MM.1S (cell line): ENCODE results near the gene VEGFA.

Source experiments
- EZH2phosphoT487 ChIP-seq: fragments of 300-600 bp; sonication (generic); IDR thresholded peaks from 2 replicates; pipeline ENCODE4 v1.6.1; 2018; ENCODE audit warnings: antibody characterized with exemption, low read length
- TF ChIP-seq, protein P1 (sequence below): fragments of 300-600 bp; sonication (generic); IDR thresholded peaks from 2 replicates; pipeline ENCODE4 v1.5.1; 2016; ENCODE audit warnings: antibody characterized with exemption, low read length, mixed read lengths

DNA sequence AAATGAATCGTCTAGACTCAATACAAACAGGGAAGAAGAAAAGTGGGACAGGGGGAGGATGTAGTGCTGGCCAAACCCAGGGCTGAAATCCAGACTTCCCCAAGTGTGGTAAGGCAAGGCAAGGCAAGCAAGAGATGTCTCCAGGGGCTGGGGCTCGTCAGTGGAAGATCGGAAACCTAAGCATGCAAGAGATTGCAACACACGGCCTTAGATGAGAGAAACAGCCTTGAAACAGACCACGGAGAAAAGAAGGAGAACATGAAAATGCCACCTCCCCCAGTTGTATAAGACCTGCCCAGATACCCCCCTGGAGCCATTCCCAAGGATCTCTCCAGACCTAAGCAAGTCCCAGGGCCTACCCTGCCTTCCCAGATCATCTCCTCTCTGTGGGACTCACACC lies 20.0 kb downstream of the VEGFA start:
- TF ChIP-seq, protein P1, sequence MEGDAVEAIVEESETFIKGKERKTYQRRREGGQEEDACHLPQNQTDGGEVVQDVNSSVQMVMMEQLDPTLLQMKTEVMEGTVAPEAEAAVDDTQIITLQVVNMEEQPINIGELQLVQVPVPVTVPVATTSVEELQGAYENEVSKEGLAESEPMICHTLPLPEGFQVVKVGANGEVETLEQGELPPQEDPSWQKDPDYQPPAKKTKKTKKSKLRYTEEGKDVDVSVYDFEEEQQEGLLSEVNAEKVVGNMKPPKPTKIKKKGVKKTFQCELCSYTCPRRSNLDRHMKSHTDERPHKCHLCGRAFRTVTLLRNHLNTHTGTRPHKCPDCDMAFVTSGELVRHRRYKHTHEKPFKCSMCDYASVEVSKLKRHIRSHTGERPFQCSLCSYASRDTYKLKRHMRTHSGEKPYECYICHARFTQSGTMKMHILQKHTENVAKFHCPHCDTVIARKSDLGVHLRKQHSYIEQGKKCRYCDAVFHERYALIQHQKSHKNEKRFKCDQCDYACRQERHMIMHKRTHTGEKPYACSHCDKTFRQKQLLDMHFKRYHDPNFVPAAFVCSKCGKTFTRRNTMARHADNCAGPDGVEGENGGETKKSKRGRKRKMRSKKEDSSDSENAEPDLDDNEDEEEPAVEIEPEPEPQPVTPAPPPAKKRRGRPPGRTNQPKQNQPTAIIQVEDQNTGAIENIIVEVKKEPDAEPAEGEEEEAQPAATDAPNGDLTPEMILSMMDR, result no peak
- no peak for TF ChIP-seq EZH2phosphoT487
